Upper lobe of left lung (tissue), 6 donors: ENCODE measurements around the gene ITPR1. TPM values are rescaled to one million over a fixed set of nuclear protein-coding genes. Genes with fewer than 3 reads are reported as not detected.

Source experiments
- ATAC-seq, 2 donors: fragments of 200-7000 bp; cut with Tn5 transposase; one replicate each; pipeline ENCODE4 v1.9.1; 2022; ENCODE audit warnings: mild to moderate bottlenecking in 2 of 2, moderate library complexity in 2 of 2; ENCODE audit not compliant: low FRiP score in 2 of 2
- DNase-seq, 2 donors: peaks; one replicate each; pipeline ENCODE4 v3.0.0-alpha.2; 2019 to 2020
- H3K27ac ChIP-seq, 4 donors: fragments of 200-600 bp; sonication (generic); one replicate each; pipeline ENCODE4 v1.5.1; 2016 to 2019
- H3K27me3 ChIP-seq, 4 donors: fragments of 200-600 bp; sonication (generic); one replicate each; pipeline ENCODE4 v1.5.1; 2017 to 2019
- H3K36me3 ChIP-seq, 4 donors: fragments of 200-600 bp; sonication (generic); one replicate each; pipeline ENCODE4 v1.5.1; 2016 to 2019
- H3K4me1 ChIP-seq, 4 donors: fragments of 200-600 bp; sonication (generic); one replicate each; pipeline ENCODE4 v1.5.1; 2018 to 2019
- H3K4me3 ChIP-seq, 4 donors: fragments of 200-600 bp; sonication (generic); one replicate each; pipeline ENCODE4 v1.5.1; 2017 to 2019; ENCODE audit warnings: mild to moderate bottlenecking in 2 of 4, moderate library complexity in 1 of 4
- H3K9me3 ChIP-seq, 4 donors: fragments of 200-600 bp; sonication (generic); one replicate each; pipeline ENCODE4 v1.5.1; 2018 to 2019
- CTCF ChIP-seq, 6 experiments: fragments of 450-650 bp in 4 of 6; fragments of 200-600 bp in 2 of 6; sonication (generic) in 2 of 6; IDR thresholded peaks; one replicate each; pipeline ENCODE4 v1.5.1; 2016 to 2019; ENCODE audit warnings: antibody characterized with exemption in 6 of 6
- EP300 ChIP-seq, 4 donors: sonication (generic); formaldehyde crosslinking; IDR thresholded peaks; one replicate each; pipeline ENCODE4 v1.5.1; 2017; ENCODE audit warnings: antibody characterized with exemption in 4 of 4, control low read depth in 2 of 4
- POLR2A ChIP-seq, 4 donors: fragments of 450-650 bp; IDR thresholded peaks; one replicate each; pipeline ENCODE4 v1.5.1; 2016 to 2017; ENCODE audit warnings: antibody characterized with exemption in 4 of 4, mild to moderate bottlenecking in 2 of 4
- POLR2AphosphoS5 ChIP-seq, 2 donors: sonication (generic); formaldehyde crosslinking; IDR thresholded peaks; one replicate each; pipeline ENCODE4 v1.5.1; 2017; ENCODE audit warnings: antibody characterized with exemption in 2 of 2
- WGBS, 2 donors: methylation state at CpG; one replicate each; pipeline ENCODE4 v1.1.5; 2017 to 2018; 5-methylcytosine and 5-hydroxymethylcytosine counted together
- total RNA-seq, 6 donors: library from RNA; depleted of rRNA in 4 of 6; stranded (reverse); fragments of >200 nt in 4 of 6; gene quantifications; one replicate each; pipeline versions ENCODE4 v1.1.0 to v1.2.1, GENCODE V29; 2016 to 2021
- donor health status: DM: no; HTN: no; CAD: no; lungs with moderate emphysema.
- donor health status: DM: no; HTN: yes; CAD: no; lungs with severe emphysema.

Gene ITPR1
- total RNA-seq, 6 donors from 2014 or later: 55.5 to 136 (median 66.2) TPM

- WGBS, 2 donors: 78 to 81% methylated on average over 6 of the region's 6 CpGs
- Histone ChIP-seq H3K9me3 (no peaks in the 10 kb centered on the region), H3K36me3 (peaks cover 0 to 4% (median 0%) of the 10 kb centered on the region in 4 donors), H3K4me1 (no peaks in the 10 kb centered on the region), H3K27ac (no peak overlapping the region), H3K27me3 (no peaks in the 10 kb centered on the region), H3K4me3 (no peak overlapping the region)
- TF ChIP-seq CTCF (IDR thresholded peaks at IDR 0.05): no peak
- TF ChIP-seq EP300 (IDR thresholded peaks at IDR 0.05): no peak
- TF ChIP-seq POLR2AphosphoS5 (IDR thresholded peaks at IDR 0.05): no peak
- TF ChIP-seq POLR2A (IDR thresholded peaks at IDR 0.05): no peak
- no peak for DNase-seq
- ATAC-seq: no peak
These were observed 141.7 kb downstream of the ITPR1 start for GRCh38 chr3:4634894-4635293.

- Histone ChIP-seq H3K27me3 (no peaks in the 10 kb centered on the region), H3K27ac (no peak overlapping the region), H3K9me3 (no peaks in the 10 kb centered on the region), H3K4me1 (no peaks in the 10 kb centered on the region), H3K36me3 (peaks cover 0 to 14% (median 0%) of the 10 kb centered on the region in 4 donors), H3K4me3 (no peak overlapping the region)
- no peak for DNase-seq
- TF ChIP-seq CTCF (IDR thresholded peaks at IDR 0.05) (no peak), POLR2A (IDR thresholded peaks at IDR 0.05) (no peak), EP300 (IDR thresholded peaks at IDR 0.05) (no peak), POLR2AphosphoS5 (IDR thresholded peaks at IDR 0.05) (no peak)
- 60 to 69% methylated on average over 2 of the region's 2 CpGs for WGBS, 2 donors
- ATAC-seq: no peak
These were observed 144.1 kb downstream of the ITPR1 start for GRCh38 chr3:4637265-4637664.

- TF ChIP-seq POLR2A (IDR thresholded peaks at IDR 0.05) (no peak), CTCF (IDR thresholded peaks at IDR 0.05) (no peak), POLR2AphosphoS5 (IDR thresholded peaks at IDR 0.05) (no peak), EP300 (IDR thresholded peaks at IDR 0.05) (no peak)
These were observed 148.9 kb downstream of the ITPR1 start for GRCh38 chr3:4641863-4642563.

GRCh38 chr3:4642611-4643010, 149.5 kb downstream of the ITPR1 start:
- DNase-seq: no peak
- Histone ChIP-seq H3K4me1 (no peaks in the 10 kb centered on the region), H3K36me3 (peaks cover 0 to 34% (median 10%) of the 10 kb centered on the region in 4 donors), H3K27ac (no peak overlapping the region), H3K9me3 (no peaks in the 10 kb centered on the region), H3K4me3 (no peak overlapping the region), H3K27me3 (no peaks in the 10 kb centered on the region)
- 88 to 92% methylated on average over 8 of the region's 8 CpGs for WGBS, 2 donors
- TF ChIP-seq POLR2A (IDR thresholded peaks at IDR 0.05) (no peak), EP300 (IDR thresholded peaks at IDR 0.05) (no peak), CTCF (IDR thresholded peaks at IDR 0.05) (no peak), POLR2AphosphoS5 (IDR thresholded peaks at IDR 0.05) (no peak)
- ATAC-seq: no peak

More at GRCh38 chr3:4641863-4642563, 148.9 kb downstream of the ITPR1 start:
- 87 to 94% methylated on average over 9 of the region's 9 CpGs for WGBS, 2 donors
- Histone ChIP-seq H3K9me3 (no peaks in the 10 kb centered on the region), H3K27ac (no peak overlapping the region), H3K27me3 (no peaks in the 10 kb centered on the region), H3K36me3 (peaks cover 0 to 29% (median 10%) of the 10 kb centered on the region in 4 donors), H3K4me1 (no peaks in the 10 kb centered on the region), H3K4me3 (no peak overlapping the region)
- ATAC-seq (no peak), DNase-seq (no peak)
